C4-2B (cell line): Measurements from ENCODE around the gene C1QBP.

ENCODE experiments used
- ZFX ChIP-seq: fragments of 450-650 bp; IDR thresholded peaks from 2 replicates; pipeline ENCODE4 v1.6.1; 2017
- TF ChIP-seq, protein P1 (sequence below): fragments of 450-650 bp; conservative IDR thresholded peaks from 2 replicates; pipeline ENCODE4 v1.5.1; 2017; ENCODE audit warnings: mild to moderate bottlenecking

DNA sequence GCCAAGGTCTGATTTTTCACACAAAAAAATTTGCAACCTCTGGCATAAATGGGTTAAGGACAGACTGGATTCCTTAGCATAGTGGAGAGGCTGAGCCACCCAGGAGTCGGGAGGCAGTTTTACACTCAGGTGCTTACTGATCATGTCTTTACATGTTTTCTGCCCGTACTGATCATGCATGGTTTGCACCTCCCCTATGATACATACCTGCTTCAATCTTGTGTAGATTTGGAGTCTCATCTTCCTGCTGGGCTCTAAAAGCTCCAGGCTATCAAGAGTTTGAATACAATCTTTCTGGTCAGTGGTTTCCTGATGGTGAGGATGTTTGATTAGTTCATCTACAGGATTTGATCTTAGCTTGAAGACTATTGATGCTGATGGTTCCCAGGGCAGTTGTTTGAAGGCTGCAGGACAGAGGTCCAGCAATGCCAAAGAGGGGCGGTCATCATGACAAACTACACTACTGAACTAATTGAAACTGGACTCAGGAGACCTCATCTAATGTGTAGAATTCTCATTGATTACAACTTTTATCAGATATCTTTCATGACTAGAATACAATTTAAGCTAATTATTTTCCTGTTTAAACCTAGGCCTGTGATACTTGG lies 6.9 kb downstream of the C1QBP start:
- TF ChIP-seq, protein P1, sequence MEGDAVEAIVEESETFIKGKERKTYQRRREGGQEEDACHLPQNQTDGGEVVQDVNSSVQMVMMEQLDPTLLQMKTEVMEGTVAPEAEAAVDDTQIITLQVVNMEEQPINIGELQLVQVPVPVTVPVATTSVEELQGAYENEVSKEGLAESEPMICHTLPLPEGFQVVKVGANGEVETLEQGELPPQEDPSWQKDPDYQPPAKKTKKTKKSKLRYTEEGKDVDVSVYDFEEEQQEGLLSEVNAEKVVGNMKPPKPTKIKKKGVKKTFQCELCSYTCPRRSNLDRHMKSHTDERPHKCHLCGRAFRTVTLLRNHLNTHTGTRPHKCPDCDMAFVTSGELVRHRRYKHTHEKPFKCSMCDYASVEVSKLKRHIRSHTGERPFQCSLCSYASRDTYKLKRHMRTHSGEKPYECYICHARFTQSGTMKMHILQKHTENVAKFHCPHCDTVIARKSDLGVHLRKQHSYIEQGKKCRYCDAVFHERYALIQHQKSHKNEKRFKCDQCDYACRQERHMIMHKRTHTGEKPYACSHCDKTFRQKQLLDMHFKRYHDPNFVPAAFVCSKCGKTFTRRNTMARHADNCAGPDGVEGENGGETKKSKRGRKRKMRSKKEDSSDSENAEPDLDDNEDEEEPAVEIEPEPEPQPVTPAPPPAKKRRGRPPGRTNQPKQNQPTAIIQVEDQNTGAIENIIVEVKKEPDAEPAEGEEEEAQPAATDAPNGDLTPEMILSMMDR, result no peak
- no peak for TF ChIP-seq ZFX
